ENCODE results near the gene YY2.

- no peak for TF ChIP-seq POLR2AphosphoS5 (IDR thresholded peaks at IDR 0.05; ENCODE audit: low read depth, low read length)
- no peak for TF ChIP-seq POLR2A (IDR thresholded peaks at IDR 0.05; ENCODE audit: low read depth, low read length)
Measured at GRCh38 chrX:21875013-21875412, 19.2 kb downstream of the YY2 start.
